ENCODE data around the gene KCTD20. TPM values are rescaled to one million over a fixed set of nuclear protein-coding genes. Genes with fewer than 3 reads are reported as not detected.

The KCTD20 gene
- total RNA-seq, 4 donors from 2014 or later, result 47.3 to 78.2 (median 63.0) TPM

DNA sequence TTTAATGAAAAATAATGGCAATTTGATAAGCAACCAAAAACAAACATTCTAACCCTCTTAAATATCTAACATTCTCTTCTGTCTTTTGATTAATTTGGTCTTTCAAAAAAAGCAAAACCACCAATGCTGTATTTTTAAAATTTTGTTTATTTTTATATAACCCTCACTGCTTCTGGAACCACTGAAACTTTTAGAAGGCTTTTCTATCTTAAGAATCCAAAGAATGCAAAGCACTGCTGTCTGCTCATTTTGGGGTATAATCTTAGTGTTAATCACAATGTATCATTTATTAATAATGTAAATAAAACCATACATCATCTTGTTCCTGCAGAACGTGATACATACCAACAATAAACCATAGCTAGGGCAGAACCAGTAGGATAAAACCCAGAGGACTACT lies 90.5 kb downstream of the KCTD20 start:
- H3K4me1 ChIP-seq, result peaks cover 10 to 21% (median 13%) of the 10 kb centered on the region in 4 donors
- no peak overlapping the region for H3K27ac ChIP-seq (replicated peaks in 1 of 4)
- no peaks in the 10 kb centered on the region for H3K27me3 ChIP-seq
- no peaks in the 10 kb centered on the region for H3K9me3 ChIP-seq
- H3K36me3 ChIP-seq, result peaks cover 11 to 45% (median 23%) of the 10 kb centered on the region in 4 donors
- no peak overlapping the region for H3K4me3 ChIP-seq
- TF ChIP-seq POLR2AphosphoS5 (IDR thresholded peaks at IDR 0.05) (no peak), EP300 (IDR thresholded peaks at IDR 0.05) (no peak), POLR2A (IDR thresholded peaks at IDR 0.05; ENCODE audit: low read depth) (no peak)
- TF ChIP-seq, protein P1, sequence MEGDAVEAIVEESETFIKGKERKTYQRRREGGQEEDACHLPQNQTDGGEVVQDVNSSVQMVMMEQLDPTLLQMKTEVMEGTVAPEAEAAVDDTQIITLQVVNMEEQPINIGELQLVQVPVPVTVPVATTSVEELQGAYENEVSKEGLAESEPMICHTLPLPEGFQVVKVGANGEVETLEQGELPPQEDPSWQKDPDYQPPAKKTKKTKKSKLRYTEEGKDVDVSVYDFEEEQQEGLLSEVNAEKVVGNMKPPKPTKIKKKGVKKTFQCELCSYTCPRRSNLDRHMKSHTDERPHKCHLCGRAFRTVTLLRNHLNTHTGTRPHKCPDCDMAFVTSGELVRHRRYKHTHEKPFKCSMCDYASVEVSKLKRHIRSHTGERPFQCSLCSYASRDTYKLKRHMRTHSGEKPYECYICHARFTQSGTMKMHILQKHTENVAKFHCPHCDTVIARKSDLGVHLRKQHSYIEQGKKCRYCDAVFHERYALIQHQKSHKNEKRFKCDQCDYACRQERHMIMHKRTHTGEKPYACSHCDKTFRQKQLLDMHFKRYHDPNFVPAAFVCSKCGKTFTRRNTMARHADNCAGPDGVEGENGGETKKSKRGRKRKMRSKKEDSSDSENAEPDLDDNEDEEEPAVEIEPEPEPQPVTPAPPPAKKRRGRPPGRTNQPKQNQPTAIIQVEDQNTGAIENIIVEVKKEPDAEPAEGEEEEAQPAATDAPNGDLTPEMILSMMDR (IDR thresholded peaks at IDR 0.05), result no peak
- intact Hi-C loops (cut with DNase I), result no loop called here
- 42% methylated on average over 1 of the region's 1 CpG for WGBS
- DNase-seq (ENCODE audit: extremely low spot score), result no peak

DNA sequence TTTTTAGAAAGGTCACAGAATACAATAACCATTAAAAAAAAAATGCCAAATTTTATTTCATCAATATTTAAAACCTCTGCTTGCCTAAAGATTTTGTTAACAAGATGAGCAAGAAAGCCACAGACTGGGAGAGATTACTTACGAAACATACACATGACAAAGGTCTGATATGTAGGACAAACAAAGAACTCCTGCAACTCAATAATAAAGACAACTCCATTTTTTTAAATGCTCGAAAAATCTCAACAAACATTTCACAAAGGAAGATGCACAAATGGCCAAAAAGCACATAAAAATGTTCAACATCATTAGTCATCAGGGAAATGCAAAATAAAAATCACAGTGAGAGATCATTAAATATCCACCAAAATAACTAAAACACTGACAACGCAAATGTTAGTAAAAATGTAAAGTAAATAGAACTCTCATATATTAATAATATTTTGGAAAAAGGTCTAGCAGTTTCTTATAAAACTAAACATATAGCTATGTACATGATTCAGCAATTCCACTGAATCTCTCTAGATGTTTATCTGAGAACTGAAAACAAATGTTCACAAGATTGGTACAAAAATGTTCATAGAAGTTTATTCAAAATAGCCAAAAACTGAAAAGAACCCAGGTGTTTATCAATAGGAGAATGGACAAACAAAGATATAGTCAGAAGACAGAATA lies 94.2 kb downstream of the KCTD20 start:
- H3K4me3 ChIP-seq, result no peak overlapping the region
- 87% methylated on average over 3 of the region's 3 CpGs for WGBS
- intact Hi-C loops (cut with DNase I), result no loop called here
- TF ChIP-seq POLR2A (IDR thresholded peaks at IDR 0.05; ENCODE audit: low read depth), result no peak
- TF ChIP-seq, protein P1 (IDR thresholded peaks at IDR 0.05), result no peak
- no peak for TF ChIP-seq EP300 (IDR thresholded peaks at IDR 0.05)
- no peak for TF ChIP-seq POLR2AphosphoS5 (IDR thresholded peaks at IDR 0.05)
- H3K9me3 ChIP-seq, result no peaks in the 10 kb centered on the region
- no peak for DNase-seq (ENCODE audit: extremely low spot score)
- no peaks in the 10 kb centered on the region for H3K27me3 ChIP-seq
- H3K4me1 ChIP-seq, result peaks cover 8 to 32% (median 23%) of the 10 kb centered on the region in 4 donors
- no peak overlapping the region for H3K27ac ChIP-seq (replicated peaks in 1 of 4)
- H3K36me3 ChIP-seq, result peaks cover 21 to 61% (median 37%) of the 10 kb centered on the region in 4 donors

DNA sequence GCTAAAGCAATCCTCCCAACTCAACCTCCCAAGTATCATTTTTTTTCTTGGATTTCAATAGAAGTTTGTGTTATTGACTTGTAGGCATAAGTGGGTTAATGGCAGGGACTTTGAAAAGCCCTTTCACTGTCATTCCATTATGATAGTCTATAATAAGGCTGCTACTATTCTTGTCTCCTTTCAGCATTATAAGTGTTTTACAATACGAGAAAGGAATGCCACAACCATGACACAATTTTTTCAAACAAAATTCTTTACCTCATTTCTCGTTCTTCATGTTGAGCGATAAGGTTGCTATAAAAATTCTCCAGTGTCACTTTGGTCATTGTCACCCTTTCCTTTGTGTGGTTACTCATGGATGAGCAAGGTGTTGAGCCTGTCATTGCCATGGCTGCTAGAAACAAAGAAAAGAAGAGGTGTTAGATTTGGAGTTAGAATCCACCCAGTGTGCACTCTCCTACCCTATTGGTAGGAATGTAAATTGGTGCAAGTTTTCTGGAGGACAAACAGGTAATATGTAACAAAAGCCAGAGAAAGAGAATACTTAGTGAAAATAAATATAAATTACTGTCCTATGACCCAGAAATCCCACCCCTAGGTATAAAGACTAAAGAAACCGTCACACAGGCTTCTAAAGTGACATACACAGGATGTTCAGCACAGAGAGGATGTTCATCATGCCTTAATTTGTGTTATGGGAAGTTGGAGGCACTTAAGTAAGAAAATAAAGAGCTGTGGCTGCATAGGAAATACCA lies 97.2 kb downstream of the KCTD20 start:
- no peak for DNase-seq (ENCODE audit: extremely low spot score)
- TF ChIP-seq, protein P1 (IDR thresholded peaks at IDR 0.05), result peak in 1 of 3 experiments; percentile 17
- TF ChIP-seq POLR2AphosphoS5 (IDR thresholded peaks at IDR 0.05), result no peak
- Histone ChIP-seq H3K36me3 (peaks cover 21 to 55% (median 37%) of the 10 kb centered on the region in 4 donors), H3K4me3 (no peak overlapping the region), H3K27ac (replicated peaks in 1 of 4) (no peak overlapping the region), H3K4me1 (peaks cover 26 to 44% (median 41%) of the 10 kb centered on the region in 4 donors), H3K27me3 (no peaks in the 10 kb centered on the region), H3K9me3 (no peaks in the 10 kb centered on the region)
- intact Hi-C loops (cut with DNase I), result no loop called here
- 81% methylated on average over 4 of the region's 4 CpGs for WGBS

Small RNAs within 50 kb of the gene (small RNA-seq; reads per million reads assigned to genes)
- 0 reads per million in 3 donors for gene RN7SL502P

Other genes starting within 250 kb of the KCTD20 start
- 10 to 100 TPM; 21.5 to 34.8 (median 22.3) TPM for gene BRPF3, start 246.3 kb upstream of the KCTD20 start, total RNA-seq
- under 1 TPM in 1 of 4 donors, not detected in 3; 0.33 TPM for gene PNPLA1, start 172.9 kb upstream of the KCTD20 start, total RNA-seq
- gene BNIP5, start 106.1 kb upstream of the KCTD20 start, total RNA-seq, result not detected
- gene ETV7, start 55.3 kb upstream of the KCTD20 start, total RNA-seq, result 1 to 10 TPM in 1 of 4 donors, under 1 TPM in 1, not detected in 2; 0.71 to 1.5 TPM
- gene PXT1, start 146 bp upstream of the KCTD20 start, total RNA-seq, result not detected
- gene STK38, start 104.5 kb downstream of the KCTD20 start, total RNA-seq, result 10 to 100 TPM; 32.0 to 44.3 (median 40.3) TPM
- 100 to 1,000 TPM; 149 to 226 (median 180) TPM for gene SRSF3, start 151.4 kb downstream of the KCTD20 start, total RNA-seq
- 100 to 1,000 TPM in 2 of 4 donors, 10 to 100 TPM in 2; 47.3 to 613 (median 93.3) TPM for gene CDKN1A, start 235.7 kb downstream of the KCTD20 start, total RNA-seq